Epithelial cell of proximal tubule (primary cell): ENCODE results near the gene MAD1L1. TPM values are rescaled to one million over a fixed set of nuclear protein-coding genes. Genes with fewer than 3 reads are reported as not detected.
A peak's percentile ranks its signal among the peaks of the same experiment; 100 is the strongest.

Experiments used
- DNase-seq: peaks from one replicate; pipeline ENCODE4 v3.0.0-alpha.2; 2011; ENCODE audit warnings: low read depth
- H3K4me3 ChIP-seq: 2 replicates; pipeline ENCODE4 v1.5.1; 2011; ENCODE audit warnings: low read depth, mild to moderate bottlenecking, low read length
- total RNA-seq: library from RNA; depleted of rRNA; stranded (reverse); fragments of >200 nt; gene quantifications from 2 replicates; pipeline ENCODE4 v1.2.3, GENCODE V29; 2015
- TF ChIP-seq, protein P1 (sequence below): conservative IDR thresholded peaks from 2 replicates; pipeline ENCODE4 v1.5.1; 2012; ENCODE audit warnings: low read depth, mild to moderate bottlenecking, low read length

Gene MAD1L1
- total RNA-seq, 1 donor from 2014 or later = 83.4 TPM

DNA sequence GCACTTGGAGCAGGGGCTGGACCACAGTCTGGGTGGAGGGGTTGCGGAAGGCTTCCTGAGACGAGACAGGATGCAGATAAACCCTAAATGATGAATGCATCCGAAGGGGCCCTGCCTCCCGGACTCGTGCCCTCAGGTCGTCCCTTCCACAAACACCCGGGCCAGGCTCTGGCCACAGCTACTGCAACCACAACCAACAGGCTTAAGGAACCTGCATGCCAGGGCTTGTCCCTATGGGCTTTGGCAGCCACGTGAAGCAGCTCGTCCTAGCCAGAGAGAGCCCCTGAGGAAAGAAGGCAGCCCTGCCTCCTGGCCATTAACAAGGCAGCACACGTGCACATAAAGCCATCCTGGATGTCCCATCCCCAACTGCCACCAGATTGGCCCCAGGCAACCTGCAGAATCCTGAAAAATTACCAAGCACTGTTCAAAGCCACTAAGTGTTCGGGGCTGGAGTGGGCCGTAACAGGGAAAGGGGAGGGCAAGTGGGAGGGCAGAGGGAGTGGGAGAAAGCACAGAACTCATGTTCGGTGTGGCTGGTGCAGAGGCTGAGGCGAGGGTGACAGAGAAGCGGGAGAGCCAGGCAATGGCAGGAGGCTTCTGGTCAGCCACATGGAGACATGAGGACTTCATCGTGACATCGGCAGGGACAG is 62.7 kb downstream of the MAD1L1 start:
- DNase-seq = no peak
- TF ChIP-seq, protein P1, sequence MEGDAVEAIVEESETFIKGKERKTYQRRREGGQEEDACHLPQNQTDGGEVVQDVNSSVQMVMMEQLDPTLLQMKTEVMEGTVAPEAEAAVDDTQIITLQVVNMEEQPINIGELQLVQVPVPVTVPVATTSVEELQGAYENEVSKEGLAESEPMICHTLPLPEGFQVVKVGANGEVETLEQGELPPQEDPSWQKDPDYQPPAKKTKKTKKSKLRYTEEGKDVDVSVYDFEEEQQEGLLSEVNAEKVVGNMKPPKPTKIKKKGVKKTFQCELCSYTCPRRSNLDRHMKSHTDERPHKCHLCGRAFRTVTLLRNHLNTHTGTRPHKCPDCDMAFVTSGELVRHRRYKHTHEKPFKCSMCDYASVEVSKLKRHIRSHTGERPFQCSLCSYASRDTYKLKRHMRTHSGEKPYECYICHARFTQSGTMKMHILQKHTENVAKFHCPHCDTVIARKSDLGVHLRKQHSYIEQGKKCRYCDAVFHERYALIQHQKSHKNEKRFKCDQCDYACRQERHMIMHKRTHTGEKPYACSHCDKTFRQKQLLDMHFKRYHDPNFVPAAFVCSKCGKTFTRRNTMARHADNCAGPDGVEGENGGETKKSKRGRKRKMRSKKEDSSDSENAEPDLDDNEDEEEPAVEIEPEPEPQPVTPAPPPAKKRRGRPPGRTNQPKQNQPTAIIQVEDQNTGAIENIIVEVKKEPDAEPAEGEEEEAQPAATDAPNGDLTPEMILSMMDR = no peak
- peak overlapping the region; percentile 38 for H3K4me3 ChIP-seq

DNA sequence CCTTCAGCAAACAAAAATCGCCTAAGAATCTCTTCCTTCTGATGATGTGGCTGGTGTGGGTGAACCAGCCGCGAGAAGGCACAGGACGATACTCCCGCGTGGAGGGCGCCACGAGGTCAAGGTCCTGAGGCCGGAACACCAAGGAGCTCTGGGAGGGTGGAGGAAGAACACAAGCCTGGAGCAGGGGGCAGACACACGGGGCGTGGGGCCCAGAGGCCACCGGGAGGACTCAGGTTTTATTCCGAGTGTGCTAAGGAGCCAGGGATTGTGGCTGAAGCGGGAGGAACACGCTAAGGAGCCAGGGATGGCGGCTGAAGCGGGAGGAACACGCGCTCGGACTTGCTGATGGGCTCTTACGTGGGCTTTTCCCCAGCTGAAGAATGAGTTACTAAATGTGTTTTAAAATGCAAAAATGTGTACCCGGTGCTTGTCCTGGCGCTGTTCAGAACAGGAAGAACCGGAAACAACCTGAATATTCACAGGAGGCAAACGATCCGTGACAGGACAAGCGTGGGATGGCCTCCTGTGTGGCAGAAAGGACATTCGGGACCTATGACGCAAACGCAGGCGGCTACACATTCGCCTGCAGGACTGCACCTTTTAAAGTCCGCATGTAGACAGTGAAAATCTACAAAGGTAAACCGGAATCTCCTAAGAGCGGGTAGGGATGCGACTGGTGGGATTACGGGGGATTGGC is 64.0 kb downstream of the MAD1L1 start:
- H3K4me3 ChIP-seq = peak overlapping the region; percentile 38
- TF ChIP-seq, protein P1 = no peak
- DNase-seq = peak; percentile 70

DNA sequence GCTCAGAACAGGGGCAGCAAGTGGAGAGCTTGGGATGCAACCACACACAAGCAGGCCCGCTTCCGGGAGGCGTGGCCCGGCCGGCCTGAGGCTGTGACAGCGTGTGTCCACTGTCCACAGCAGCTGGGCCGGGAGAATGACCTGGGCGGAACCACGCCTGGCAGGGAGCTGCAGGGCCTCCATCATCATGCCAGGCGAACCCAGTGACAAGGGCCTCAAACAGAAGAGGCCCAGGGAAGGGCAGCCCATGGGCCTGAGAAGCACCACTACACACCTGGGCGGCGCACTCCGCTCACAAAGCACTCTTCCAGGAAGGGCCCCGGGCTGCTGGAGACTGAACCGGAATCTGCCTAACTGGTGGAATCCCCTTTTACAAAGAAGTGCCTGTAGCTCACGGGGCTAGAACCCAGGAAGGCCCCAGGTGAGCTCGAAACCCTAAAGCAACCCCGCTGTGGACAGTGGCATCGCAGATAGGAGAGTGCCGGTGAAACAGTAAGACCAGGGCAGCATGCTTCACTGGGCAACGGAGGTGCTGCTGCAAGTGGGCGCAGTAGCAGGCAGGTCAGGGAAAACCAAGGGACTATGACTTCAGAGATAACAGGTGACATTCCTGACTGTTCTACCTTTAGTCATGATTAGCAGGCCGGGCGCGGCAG is 66.0 kb downstream of the MAD1L1 start:
- DNase-seq = no peak
- H3K4me3 ChIP-seq = no peak overlapping the region
- TF ChIP-seq, protein P1 = no peak

DNA sequence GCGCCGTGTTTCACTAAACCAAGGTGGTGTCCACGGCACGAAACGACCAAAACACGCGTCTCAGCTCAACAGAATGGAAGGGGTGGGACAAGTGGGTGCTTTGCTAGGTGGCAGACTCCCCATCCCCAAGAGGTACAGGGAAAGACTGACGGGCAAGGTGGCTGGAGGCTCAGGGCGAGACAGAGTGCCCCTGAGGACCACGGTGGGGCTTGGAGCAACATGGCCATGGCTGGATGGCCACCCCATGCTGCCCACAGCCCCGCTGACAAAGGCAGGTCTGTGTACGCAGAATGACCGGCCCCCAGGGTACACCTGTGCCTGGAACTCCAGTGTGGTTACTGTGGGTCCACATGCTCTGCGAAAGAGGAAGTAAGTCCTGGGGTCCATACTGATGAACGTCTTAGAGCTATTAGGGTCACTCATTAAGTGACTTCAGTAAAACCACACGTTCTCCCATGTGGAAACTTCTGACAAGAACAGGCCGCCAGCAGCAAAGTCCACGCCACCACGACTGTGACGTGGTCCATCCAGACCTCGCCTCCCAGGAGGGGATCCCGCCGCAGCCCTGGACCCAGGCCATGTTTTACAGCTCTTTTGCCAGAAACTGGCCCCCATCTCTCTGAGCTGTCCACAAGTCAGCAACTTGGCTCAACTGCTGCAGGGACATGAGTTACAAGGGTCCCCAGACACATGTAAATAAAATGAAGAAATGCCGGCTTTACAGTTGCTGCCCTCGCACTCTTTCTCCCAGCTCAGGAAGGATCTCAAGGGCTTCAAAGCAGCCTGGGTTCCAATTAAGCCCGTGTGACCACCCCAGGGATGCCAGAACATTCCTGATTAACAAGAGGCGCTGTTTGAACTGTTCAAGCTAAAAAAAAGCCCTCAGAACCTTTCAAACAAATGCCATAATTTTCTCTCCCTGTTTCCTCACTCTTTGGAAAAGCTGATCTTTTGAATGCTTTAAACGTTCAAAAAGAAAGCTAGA is 66.8 kb downstream of the MAD1L1 start:
- TF ChIP-seq, protein P1 = no peak
- DNase-seq = no peak
- no peak overlapping the region for H3K4me3 ChIP-seq

DNA sequence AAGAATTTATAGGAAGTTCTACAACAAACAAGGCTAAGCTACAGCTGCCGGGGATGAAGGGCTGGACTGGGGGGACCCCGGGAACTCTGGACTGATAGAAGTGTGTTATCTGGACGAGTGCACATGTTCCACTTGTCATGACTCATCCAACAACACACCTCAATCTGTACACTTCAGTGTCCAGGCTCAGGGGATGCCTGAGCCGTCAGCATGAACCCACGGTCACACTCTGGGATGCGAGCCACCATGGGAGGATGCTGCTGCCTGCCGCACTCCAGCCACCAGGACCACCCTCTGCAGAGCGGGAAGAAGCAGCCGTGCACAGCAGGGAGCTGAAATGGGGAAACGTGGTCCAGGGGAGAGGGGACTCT is 67.5 kb downstream of the MAD1L1 start:
- no peak for DNase-seq
- TF ChIP-seq, protein P1 = no peak
- H3K4me3 ChIP-seq = no peak overlapping the region

DNA sequence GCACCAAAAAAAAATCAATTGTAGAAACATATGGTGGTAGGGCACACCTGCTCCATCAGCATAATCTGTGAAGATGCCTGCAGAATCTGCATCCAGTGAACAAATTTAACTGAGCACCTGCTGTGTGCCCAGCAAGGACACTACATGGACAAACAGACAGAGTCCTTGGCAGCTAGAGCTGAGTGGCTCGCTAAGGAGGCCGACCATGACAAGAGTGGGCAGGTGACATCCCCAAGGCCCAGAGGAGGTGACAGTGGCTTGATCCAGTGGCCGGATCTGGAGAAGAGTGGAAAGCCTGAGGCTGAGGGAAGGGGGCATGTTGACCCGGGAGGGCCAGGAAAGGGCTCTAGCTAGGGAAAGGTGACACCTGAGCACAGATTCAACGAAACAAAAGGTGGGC is 68.1 kb downstream of the MAD1L1 start:
- DNase-seq = no peak
- H3K4me3 ChIP-seq = no peak overlapping the region
- TF ChIP-seq, protein P1 = no peak
